Endodermal cell (in vitro differentiated cells): ENCODE results near the gene NRDE2. TPM values are rescaled to one million over a fixed set of nuclear protein-coding genes. Genes with fewer than 3 reads are reported as not detected.
A peak's percentile ranks its signal among the peaks of the same experiment; 100 is the strongest.
"Not testable (repeated sequence)": the region's sequence is repeated elsewhere in the genome, so short reads cannot be mapped to it uniquely, and the experiment has no call there.

Experiments used
- DNase-seq: peaks from one replicate; pipeline ENCODE4 v3.0.0-alpha.2; 2017
- H3K27ac ChIP-seq: 2 replicates; pipeline ENCODE4 v1.5.1; 2013; ENCODE audit warnings: mild to moderate bottlenecking, low read depth, low read length, moderate library complexity
- H3K27me3 ChIP-seq: 2 replicates; pipeline ENCODE4 v1.6.1; 2013; ENCODE audit warnings: mild to moderate bottlenecking, low read length, moderate library complexity; ENCODE audit not compliant: insufficient read depth, control insufficient read depth, poor library complexity, severe bottlenecking
- H3K36me3 ChIP-seq: 2 replicates; pipeline ENCODE4 v1.7.0; 2013; ENCODE audit warnings: mild to moderate bottlenecking, low read length, moderate library complexity; ENCODE audit not compliant: control insufficient read depth, insufficient read depth
- H3K4me1 ChIP-seq: one replicate; pipeline ENCODE4 v1.7.0; 2013; ENCODE audit warnings: low read length; ENCODE audit not compliant: control insufficient read depth, insufficient read depth
- H3K4me3 ChIP-seq: 2 replicates; pipeline ENCODE4 v1.5.1; 2013; ENCODE audit warnings: mild to moderate bottlenecking, low read length, moderate library complexity
- H3K9ac ChIP-seq: 2 replicates; pipeline ENCODE4 v1.6.1; 2013; ENCODE audit warnings: mild to moderate bottlenecking, low read length, moderate library complexity; ENCODE audit not compliant: poor library complexity, severe bottlenecking; ENCODE audit errors: extremely low read depth
- H3K9me3 ChIP-seq: 2 replicates; pipeline ENCODE4 v1.6.1; 2013; ENCODE audit warnings: mild to moderate bottlenecking, low read length, moderate library complexity; ENCODE audit not compliant: control insufficient read depth
- H3K27ac Mint-ChIP-seq: 2 replicates; pipeline ENCODE4 v1.8.0; 2020; ENCODE audit warnings: mixed read lengths
- H3K27me3 Mint-ChIP-seq: 2 replicates; pipeline ENCODE4 v1.8.0; 2021; ENCODE audit warnings: mild to moderate bottlenecking, mixed read lengths; ENCODE audit not compliant: insufficient read depth
- H3K36me3 Mint-ChIP-seq: 2 replicates; pipeline ENCODE4 v1.8.0; 2020; ENCODE audit warnings: low read depth, mixed read lengths
- H3K4me1 Mint-ChIP-seq: 2 replicates; pipeline ENCODE4 v1.8.0; 2020; ENCODE audit warnings: mixed read lengths
- H3K4me3 Mint-ChIP-seq: 2 replicates; pipeline ENCODE4 v1.8.0; 2020; ENCODE audit warnings: mild to moderate bottlenecking, moderate library complexity, mixed read lengths
- H3K9me3 Mint-ChIP-seq: 2 replicates; pipeline ENCODE4 v1.8.0; 2020; ENCODE audit warnings: mild to moderate bottlenecking, mixed read lengths
- CTCF ChIP-seq: fragments of 200-600 bp; sonication (generic); conservative IDR thresholded peaks from 2 replicates; pipeline ENCODE4 v1.5.0; 2021; ENCODE audit warnings: antibody characterized with exemption, mild to moderate bottlenecking
- WGBS, 2 experiments: methylation state at CpG; one replicate each; pipeline versions ENCODE4 v1.1.5 to v1.1.7; 2013; ENCODE audit warnings: missing lambda C conversion rate in 2 of 2, mixed read lengths in 1 of 2; ENCODE audit not compliant: insufficient coverage in 1 of 2, insufficient read length in 1 of 2; 5-methylcytosine and 5-hydroxymethylcytosine counted together
- total RNA-seq, 2 donors: library from RNA; stranded (reverse); fragmentation: NEBNext Ultra II Directional in 1 of 2; extraction: Animal tissue kit (Norgen Biotek cat#: 25700) in 1 of 2; gene quantifications; 2 replicates in 1 of 2; 3 replicates in 1 of 2; pipeline ENCODE4 v1.2.1, GENCODE V29; 2021

NRDE2 gene
- total RNA-seq, 2 donors from 2014 or later = 18.3 to 19.5 TPM

- WGBS, 2 experiments = 78 to 87% methylated on average over 3 of the region's 3 CpGs
- Histone ChIP-seq H3K27me3 (peaks cover 16% of the 10 kb centered on the region), H3K36me3 (no peaks in the 10 kb centered on the region), H3K9me3 (peaks cover 35% of the 10 kb centered on the region), H3K4me3 (peak overlapping the region; percentile 64), H3K27ac (no peak overlapping the region), H3K4me1 (no peaks in the 10 kb centered on the region), H3K9ac (no peak overlapping the region)
- no peak for TF ChIP-seq CTCF
- H3K4me1 Mint-ChIP-seq = no peaks in the 10 kb centered on the region
- no peak overlapping the region for H3K4me3 Mint-ChIP-seq
- no peak for DNase-seq
- no peak overlapping the region for H3K27ac Mint-ChIP-seq
- peaks cover 32% of the 10 kb centered on the region for H3K27me3 Mint-ChIP-seq
- H3K9me3 Mint-ChIP-seq = peaks cover 54% of the 10 kb centered on the region
- H3K36me3 Mint-ChIP-seq = no peaks in the 10 kb centered on the region
Observed at GRCh38 chr14:90239139-90239538, 92.6 kb downstream of the NRDE2 start.

DNA sequence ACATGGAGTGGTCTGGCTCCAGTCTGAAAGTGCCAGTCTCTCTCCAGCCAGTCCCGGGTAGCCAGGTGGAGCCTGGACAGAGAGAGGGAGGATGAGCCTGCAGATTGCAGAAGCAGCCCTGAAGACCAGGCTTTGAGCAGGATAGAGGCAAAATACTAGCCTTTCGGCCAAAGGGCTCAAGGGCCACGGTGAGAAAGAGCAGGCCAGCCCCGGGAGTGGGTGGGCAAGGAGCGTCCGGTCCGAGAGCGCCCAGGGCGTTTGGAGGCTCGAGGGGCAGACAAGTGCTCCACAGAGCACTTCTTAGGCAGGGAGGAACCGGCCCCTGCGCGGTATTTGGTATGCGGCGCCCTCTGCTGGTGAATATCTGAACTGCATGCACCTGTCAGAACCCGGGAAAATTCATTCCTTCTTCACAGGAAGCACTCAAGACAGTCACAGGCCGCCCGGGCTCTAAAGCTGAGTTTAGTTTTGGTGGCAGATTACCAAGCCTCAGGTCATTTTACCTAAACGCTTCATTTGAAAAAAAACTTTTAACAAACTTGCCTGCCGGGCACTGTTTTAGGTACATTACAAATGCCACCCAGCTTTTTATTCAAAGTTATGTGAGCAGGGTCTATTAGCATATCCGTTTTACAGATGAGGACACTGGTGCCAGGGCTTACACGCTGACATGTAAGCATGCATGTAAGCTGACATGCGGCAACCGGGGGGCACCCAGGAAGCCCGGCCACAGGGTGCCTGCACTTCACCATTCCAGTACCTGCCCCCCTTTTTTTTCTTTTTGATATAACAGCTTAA, 96.4 kb downstream of the NRDE2 start:
- no peak overlapping the region for H3K27ac ChIP-seq
- Mint-ChIP-seq H3K4me3 (no peak overlapping the region), H3K9me3 (peaks cover 39% of the 10 kb centered on the region), H3K4me1 (no peaks in the 10 kb centered on the region), H3K27ac (no peak overlapping the region), H3K36me3 (no peaks in the 10 kb centered on the region), H3K27me3 (peaks cover 29% of the 10 kb centered on the region)
- H3K4me1 ChIP-seq = no peaks in the 10 kb centered on the region
- H3K9ac ChIP-seq = no peak overlapping the region
- WGBS, 2 experiments = 25 to 33% methylated on average over 13 to 25 of the region's 25 CpGs
- no peak overlapping the region for H3K4me3 ChIP-seq
- DNase-seq = peak; percentile 95
- H3K27me3 ChIP-seq = peaks cover 7% of the 10 kb centered on the region
- no peaks in the 10 kb centered on the region for H3K36me3 ChIP-seq
- H3K9me3 ChIP-seq = peaks cover 27% of the 10 kb centered on the region
- TF ChIP-seq CTCF = peak; percentile 99

GRCh38 chr14:90229942-90230341, 101.8 kb downstream of the NRDE2 start:
- not testable (repeated sequence) for H3K4me3 Mint-ChIP-seq, H3K9ac ChIP-seq, DNase-seq, H3K9me3 Mint-ChIP-seq, H3K4me1 ChIP-seq, H3K4me3 ChIP-seq, H3K4me1 Mint-ChIP-seq, H3K36me3 Mint-ChIP-seq, H3K27me3 ChIP-seq, H3K27ac ChIP-seq, H3K9me3 ChIP-seq, H3K27ac Mint-ChIP-seq, H3K36me3 ChIP-seq
- H3K27me3 Mint-ChIP-seq = peaks cover 27% of the 10 kb centered on the region
- 91 to 93% methylated on average over 1 of the region's 1 CpG for WGBS, 2 experiments
